WTC11 (cell line): ENCODE data around the gene SYCE3. TPM values are rescaled to one million over a fixed set of nuclear protein-coding genes. Genes with fewer than 3 reads are reported as not detected.

ENCODE experiments used
- ATAC-seq: fragments of 200-7000 bp; cut with Tn5 transposase; 2 replicates; pipeline ENCODE4 v1.10.0; 2021; ENCODE audit warnings: mild to moderate bottlenecking, moderate library complexity
- CTCF ChIA-PET: fragments of 300-600 bp; sonication (Branson Sonifier 250); formaldehyde crosslinking; loops from one replicate; lab custom pipeline; 2021; ENCODE audit warnings: antibody characterized with exemption; lab: Charles Lee
- POLR2A ChIA-PET: fragments of 350-600 bp; sonication (Branson Sonifier 250); formaldehyde crosslinking; loops from one replicate; lab custom pipeline; 2021; ENCODE audit warnings: antibody characterized with exemption; lab: Charles Lee
- DNase-seq: peaks from one replicate; pipeline ENCODE4 v3.0.0; 2021; ENCODE audit warnings: low spot score
- H3K27ac Mint-ChIP-seq: 2 replicates; pipeline ENCODE4 v1.8.0; 2021; ENCODE audit warnings: mixed read lengths
- H3K27me3 Mint-ChIP-seq: 2 replicates; pipeline ENCODE4 v1.8.0; 2021; ENCODE audit warnings: low read depth, mild to moderate bottlenecking, moderate library complexity, mixed read lengths
- H3K36me3 Mint-ChIP-seq: 2 replicates; pipeline ENCODE4 v1.8.0; 2021; ENCODE audit warnings: mixed read lengths
- H3K4me1 Mint-ChIP-seq: 2 replicates; pipeline ENCODE4 v1.8.0; 2022; ENCODE audit warnings: mixed read lengths
- H3K4me3 Mint-ChIP-seq: 2 replicates; pipeline ENCODE4 v1.8.0; 2021; ENCODE audit warnings: mild to moderate bottlenecking, moderate library complexity, mixed read lengths
- H3K9me3 Mint-ChIP-seq: 2 replicates; pipeline ENCODE4 v1.8.0; 2021; ENCODE audit warnings: mixed read lengths
- EMX1 ChIP-seq: fragments of 250-450 bp; sonication (Bioruptor Pico); IDR thresholded peaks from 2 replicates; pipeline ENCODE4 v1.8.0; 2021; ENCODE audit warnings: mild to moderate bottlenecking
- HMGXB4 ChIP-seq: sonication (generic); formaldehyde crosslinking; IDR thresholded peaks from 2 replicates; pipeline ENCODE4 v1.8.1; 2023; ENCODE audit warnings: mild to moderate bottlenecking, moderate library complexity, missing genetic modification reagents
- IRF1 ChIP-seq: sonication (generic); formaldehyde crosslinking; IDR thresholded peaks from 2 replicates; pipeline ENCODE4 v1.8.0; 2023; ENCODE audit warnings: missing genetic modification reagents
- JAZF1 ChIP-seq: fragments of 250-450 bp; sonication (Bioruptor Pico); IDR thresholded peaks from 2 replicates; pipeline ENCODE4 v1.9.0; 2021; ENCODE audit warnings: moderate library complexity, mild to moderate bottlenecking, inconsistent platforms
- TEAD4 ChIP-seq: sonication (generic); formaldehyde crosslinking; IDR thresholded peaks from 2 replicates; pipeline ENCODE4 v1.8.0; 2022; ENCODE audit warnings: mild to moderate bottlenecking, missing genetic modification reagents
- ZNF138 ChIP-seq: sonication (generic); formaldehyde crosslinking; conservative IDR thresholded peaks from 2 replicates; pipeline ENCODE4 v1.8.1; 2022; ENCODE audit warnings: mild to moderate bottlenecking, moderate library complexity, missing genetic modification reagents
- ZNF232 ChIP-seq: sonication (generic); formaldehyde crosslinking; IDR thresholded peaks from 2 replicates; pipeline ENCODE4 v1.8.0; 2022; ENCODE audit warnings: mild to moderate bottlenecking, missing genetic modification reagents
- ZNF317 ChIP-seq: sonication (generic); formaldehyde crosslinking; IDR thresholded peaks from 2 replicates; pipeline ENCODE4 v1.8.1; 2023; ENCODE audit warnings: low read depth, mild to moderate bottlenecking, moderate library complexity, missing genetic modification reagents, borderline replicate concordance
- ZNF423 ChIP-seq: fragments of 250-450 bp; sonication (Bioruptor Pico); IDR thresholded peaks from 2 replicates; pipeline ENCODE4 v2.1.2; 2022; ENCODE audit warnings: mild to moderate bottlenecking, moderate library complexity
- ZSCAN18 ChIP-seq: fragments of 250-450 bp; sonication (Bioruptor Pico); IDR thresholded peaks from 2 replicates; pipeline ENCODE4 v2.1.2; 2022; ENCODE audit warnings: mild to moderate bottlenecking, moderate library complexity
- total RNA-seq: library from RNA; stranded (reverse); gene quantifications from 3 replicates; pipeline ENCODE4 v1.2.3, GENCODE V29; 2021
- TF ChIP-seq, protein P1 (sequence below): sonication (generic); formaldehyde crosslinking; IDR thresholded peaks from 2 replicates; pipeline ENCODE4 v1.8.0; 2022; ENCODE audit warnings: missing genetic modification reagents
- TF ChIP-seq, protein P2 (sequence below): sonication (generic); formaldehyde crosslinking; IDR thresholded peaks from 2 replicates; pipeline ENCODE4 v1.8.1; 2022; ENCODE audit warnings: missing genetic modification reagents, borderline replicate concordance
- TF ChIP-seq, protein P3 (sequence below): sonication (generic); formaldehyde crosslinking; IDR thresholded peaks from 2 replicates; pipeline ENCODE4 v1.8.1; 2022; ENCODE audit warnings: low read depth, mild to moderate bottlenecking, moderate library complexity, missing genetic modification reagents, borderline replicate concordance
- TF ChIP-seq, protein P4 (sequence below): sonication (generic); formaldehyde crosslinking; IDR thresholded peaks from 2 replicates; pipeline ENCODE4 v1.8.1; 2023; ENCODE audit warnings: mild to moderate bottlenecking, missing genetic modification reagents
- TF ChIP-seq, protein P5 (sequence below): sonication (generic); formaldehyde crosslinking; IDR thresholded peaks from 2 replicates; pipeline ENCODE4 v1.8.0; 2022; ENCODE audit warnings: mild to moderate bottlenecking, missing genetic modification reagents
- TF ChIP-seq, protein P6 (sequence below): sonication (generic); formaldehyde crosslinking; IDR thresholded peaks from 2 replicates; pipeline ENCODE4 v1.8.1; 2023; ENCODE audit warnings: mild to moderate bottlenecking, missing genetic modification reagents, borderline replicate concordance

The SYCE3 gene
- total RNA-seq, 1 experiment from 2014 or later, result 0.46 TPM

- Mint-ChIP-seq H3K4me1 (peaks cover 10% of the 10 kb centered on the region; the same call in 1 of the 2 replicates), H3K36me3 (no peaks in the 10 kb centered on the region), H3K9me3 (no peaks in the 10 kb centered on the region), H3K4me3 (no peak overlapping the region), H3K27me3 (peaks cover 57% of the 10 kb centered on the region), H3K27ac (no peak overlapping the region)
- ChIA-PET CTCF (interaction anchor here (0.6 kb wide), 1 partner anchor 102 kb away, joined by 3 read pairs; no protein-coding TSS in a partner anchor), POLR2A (no interaction called here)
- DNase-seq, result no peak
- TF ChIP-seq, protein P1, sequence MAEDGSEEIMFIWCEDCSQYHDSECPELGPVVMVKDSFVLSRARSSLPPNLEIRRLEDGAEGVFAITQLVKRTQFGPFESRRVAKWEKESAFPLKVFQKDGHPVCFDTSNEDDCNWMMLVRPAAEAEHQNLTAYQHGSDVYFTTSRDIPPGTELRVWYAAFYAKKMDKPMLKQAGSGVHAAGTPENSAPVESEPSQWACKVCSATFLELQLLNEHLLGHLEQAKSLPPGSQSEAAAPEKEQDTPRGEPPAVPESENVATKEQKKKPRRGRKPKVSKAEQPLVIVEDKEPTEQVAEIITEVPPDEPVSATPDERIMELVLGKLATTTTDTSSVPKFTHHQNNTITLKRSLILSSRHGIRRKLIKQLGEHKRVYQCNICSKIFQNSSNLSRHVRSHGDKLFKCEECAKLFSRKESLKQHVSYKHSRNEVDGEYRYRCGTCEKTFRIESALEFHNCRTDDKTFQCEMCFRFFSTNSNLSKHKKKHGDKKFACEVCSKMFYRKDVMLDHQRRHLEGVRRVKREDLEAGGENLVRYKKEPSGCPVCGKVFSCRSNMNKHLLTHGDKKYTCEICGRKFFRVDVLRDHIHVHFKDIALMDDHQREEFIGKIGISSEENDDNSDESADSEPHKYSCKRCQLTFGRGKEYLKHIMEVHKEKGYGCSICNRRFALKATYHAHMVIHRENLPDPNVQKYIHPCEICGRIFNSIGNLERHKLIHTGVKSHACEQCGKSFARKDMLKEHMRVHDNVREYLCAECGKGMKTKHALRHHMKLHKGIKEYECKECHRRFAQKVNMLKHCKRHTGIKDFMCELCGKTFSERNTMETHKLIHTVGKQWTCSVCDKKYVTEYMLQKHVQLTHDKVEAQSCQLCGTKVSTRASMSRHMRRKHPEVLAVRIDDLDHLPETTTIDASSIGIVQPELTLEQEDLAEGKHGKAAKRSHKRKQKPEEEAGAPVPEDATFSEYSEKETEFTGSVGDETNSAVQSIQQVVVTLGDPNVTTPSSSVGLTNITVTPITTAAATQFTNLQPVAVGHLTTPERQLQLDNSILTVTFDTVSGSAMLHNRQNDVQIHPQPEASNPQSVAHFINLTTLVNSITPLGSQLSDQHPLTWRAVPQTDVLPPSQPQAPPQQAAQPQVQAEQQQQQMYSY, result no peak
- TF ChIP-seq, protein P2, sequence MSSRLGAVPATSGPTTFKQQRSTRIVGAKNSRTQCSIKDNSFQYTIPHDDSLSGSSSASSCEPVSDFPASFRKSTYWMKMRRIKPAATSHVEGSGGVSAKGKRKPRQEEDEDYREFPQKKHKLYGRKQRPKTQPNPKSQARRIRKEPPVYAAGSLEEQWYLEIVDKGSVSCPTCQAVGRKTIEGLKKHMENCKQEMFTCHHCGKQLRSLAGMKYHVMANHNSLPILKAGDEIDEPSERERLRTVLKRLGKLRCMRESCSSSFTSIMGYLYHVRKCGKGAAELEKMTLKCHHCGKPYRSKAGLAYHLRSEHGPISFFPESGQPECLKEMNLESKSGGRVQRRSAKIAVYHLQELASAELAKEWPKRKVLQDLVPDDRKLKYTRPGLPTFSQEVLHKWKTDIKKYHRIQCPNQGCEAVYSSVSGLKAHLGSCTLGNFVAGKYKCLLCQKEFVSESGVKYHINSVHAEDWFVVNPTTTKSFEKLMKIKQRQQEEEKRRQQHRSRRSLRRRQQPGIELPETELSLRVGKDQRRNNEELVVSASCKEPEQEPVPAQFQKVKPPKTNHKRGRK, result no peak
- TF ChIP-seq JAZF1 (CRISPR knock-in tag) (no peak), ZNF317 (CRISPR knock-in tag) (no peak), TEAD4 (CRISPR knock-in tag) (no peak), EMX1 (CRISPR knock-in tag) (no peak), HMGXB4 (CRISPR knock-in tag) (no peak), ZSCAN18 (CRISPR knock-in tag) (no peak), IRF1 (CRISPR knock-in tag) (no peak), ZNF423 (CRISPR knock-in tag) (no peak), ZNF138 (no peak), ZNF232 (no peak)
- TF ChIP-seq, protein P3, sequence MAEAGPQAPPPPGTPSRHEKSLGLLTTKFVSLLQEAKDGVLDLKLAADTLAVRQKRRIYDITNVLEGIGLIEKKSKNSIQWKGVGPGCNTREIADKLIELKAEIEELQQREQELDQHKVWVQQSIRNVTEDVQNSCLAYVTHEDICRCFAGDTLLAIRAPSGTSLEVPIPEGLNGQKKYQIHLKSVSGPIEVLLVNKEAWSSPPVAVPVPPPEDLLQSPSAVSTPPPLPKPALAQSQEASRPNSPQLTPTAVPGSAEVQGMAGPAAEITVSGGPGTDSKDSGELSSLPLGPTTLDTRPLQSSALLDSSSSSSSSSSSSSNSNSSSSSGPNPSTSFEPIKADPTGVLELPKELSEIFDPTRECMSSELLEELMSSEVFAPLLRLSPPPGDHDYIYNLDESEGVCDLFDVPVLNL, result no peak
- TF ChIP-seq, protein P4, sequence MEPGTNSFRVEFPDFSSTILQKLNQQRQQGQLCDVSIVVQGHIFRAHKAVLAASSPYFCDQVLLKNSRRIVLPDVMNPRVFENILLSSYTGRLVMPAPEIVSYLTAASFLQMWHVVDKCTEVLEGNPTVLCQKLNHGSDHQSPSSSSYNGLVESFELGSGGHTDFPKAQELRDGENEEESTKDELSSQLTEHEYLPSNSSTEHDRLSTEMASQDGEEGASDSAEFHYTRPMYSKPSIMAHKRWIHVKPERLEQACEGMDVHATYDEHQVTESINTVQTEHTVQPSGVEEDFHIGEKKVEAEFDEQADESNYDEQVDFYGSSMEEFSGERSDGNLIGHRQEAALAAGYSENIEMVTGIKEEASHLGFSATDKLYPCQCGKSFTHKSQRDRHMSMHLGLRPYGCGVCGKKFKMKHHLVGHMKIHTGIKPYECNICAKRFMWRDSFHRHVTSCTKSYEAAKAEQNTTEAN, result no peak
- TF ChIP-seq, protein P5, sequence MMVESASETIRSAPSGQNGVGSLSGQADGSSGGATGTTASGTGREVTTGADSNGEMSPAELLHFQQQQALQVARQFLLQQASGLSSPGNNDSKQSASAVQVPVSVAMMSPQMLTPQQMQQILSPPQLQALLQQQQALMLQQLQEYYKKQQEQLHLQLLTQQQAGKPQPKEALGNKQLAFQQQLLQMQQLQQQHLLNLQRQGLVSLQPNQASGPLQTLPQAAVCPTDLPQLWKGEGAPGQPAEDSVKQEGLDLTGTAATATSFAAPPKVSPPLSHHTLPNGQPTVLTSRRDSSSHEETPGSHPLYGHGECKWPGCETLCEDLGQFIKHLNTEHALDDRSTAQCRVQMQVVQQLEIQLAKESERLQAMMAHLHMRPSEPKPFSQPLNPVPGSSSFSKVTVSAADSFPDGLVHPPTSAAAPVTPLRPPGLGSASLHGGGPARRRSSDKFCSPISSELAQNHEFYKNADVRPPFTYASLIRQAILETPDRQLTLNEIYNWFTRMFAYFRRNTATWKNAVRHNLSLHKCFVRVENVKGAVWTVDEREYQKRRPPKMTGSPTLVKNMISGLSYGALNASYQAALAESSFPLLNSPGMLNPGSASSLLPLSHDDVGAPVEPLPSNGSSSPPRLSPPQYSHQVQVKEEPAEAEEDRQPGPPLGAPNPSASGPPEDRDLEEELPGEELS, result no peak
- TF ChIP-seq, protein P6, sequence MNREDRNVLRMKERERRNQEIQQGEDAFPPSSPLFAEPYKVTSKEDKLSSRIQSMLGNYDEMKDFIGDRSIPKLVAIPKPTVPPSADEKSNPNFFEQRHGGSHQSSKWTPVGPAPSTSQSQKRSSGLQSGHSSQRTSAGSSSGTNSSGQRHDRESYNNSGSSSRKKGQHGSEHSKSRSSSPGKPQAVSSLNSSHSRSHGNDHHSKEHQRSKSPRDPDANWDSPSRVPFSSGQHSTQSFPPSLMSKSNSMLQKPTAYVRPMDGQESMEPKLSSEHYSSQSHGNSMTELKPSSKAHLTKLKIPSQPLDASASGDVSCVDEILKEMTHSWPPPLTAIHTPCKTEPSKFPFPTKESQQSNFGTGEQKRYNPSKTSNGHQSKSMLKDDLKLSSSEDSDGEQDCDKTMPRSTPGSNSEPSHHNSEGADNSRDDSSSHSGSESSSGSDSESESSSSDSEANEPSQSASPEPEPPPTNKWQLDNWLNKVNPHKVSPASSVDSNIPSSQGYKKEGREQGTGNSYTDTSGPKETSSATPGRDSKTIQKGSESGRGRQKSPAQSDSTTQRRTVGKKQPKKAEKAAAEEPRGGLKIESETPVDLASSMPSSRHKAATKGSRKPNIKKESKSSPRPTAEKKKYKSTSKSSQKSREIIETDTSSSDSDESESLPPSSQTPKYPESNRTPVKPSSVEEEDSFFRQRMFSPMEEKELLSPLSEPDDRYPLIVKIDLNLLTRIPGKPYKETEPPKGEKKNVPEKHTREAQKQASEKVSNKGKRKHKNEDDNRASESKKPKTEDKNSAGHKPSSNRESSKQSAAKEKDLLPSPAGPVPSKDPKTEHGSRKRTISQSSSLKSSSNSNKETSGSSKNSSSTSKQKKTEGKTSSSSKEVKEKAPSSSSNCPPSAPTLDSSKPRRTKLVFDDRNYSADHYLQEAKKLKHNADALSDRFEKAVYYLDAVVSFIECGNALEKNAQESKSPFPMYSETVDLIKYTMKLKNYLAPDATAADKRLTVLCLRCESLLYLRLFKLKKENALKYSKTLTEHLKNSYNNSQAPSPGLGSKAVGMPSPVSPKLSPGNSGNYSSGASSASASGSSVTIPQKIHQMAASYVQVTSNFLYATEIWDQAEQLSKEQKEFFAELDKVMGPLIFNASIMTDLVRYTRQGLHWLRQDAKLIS, result no peak
- no peak for ATAC-seq
These were observed 34.4 kb upstream of the SYCE3 start for GRCh38 chr22:50597097-50597496.
